ENCODE results near the gene ETV3.
A peak's percentile ranks its signal among the peaks of the same experiment; 100 is the strongest.

Gene ETV3

GRCh38 chr1:157090196-157090647, 48.0 kb downstream of the ETV3 start:
- DNase-seq = peak; percentile 93 to 94

- DNase-seq = no peak
Observed at GRCh38 chr1:157089789-157090188, 48.4 kb downstream of the ETV3 start.

GRCh38 chr1:157088607-157089006, 49.6 kb downstream of the ETV3 start:
- no peak for DNase-seq

- DNase-seq = no peak
Observed at GRCh38 chr1:157087030-157087429, 51.2 kb downstream of the ETV3 start.

GRCh38 chr1:157086299-157086698, 51.9 kb downstream of the ETV3 start:
- no peak for DNase-seq

GRCh38 chr1:157085421-157085820, 52.8 kb downstream of the ETV3 start:
- no peak for DNase-seq

GRCh38 chr1:157084720-157085119, 53.5 kb downstream of the ETV3 start:
- no peak for DNase-seq

- no peak for DNase-seq
Observed at GRCh38 chr1:157081707-157082106, 56.5 kb downstream of the ETV3 start.

GRCh38 chr1:157080714-157081113, 57.5 kb downstream of the ETV3 start:
- no peak for DNase-seq

GRCh38 chr1:157077394-157077793, 60.8 kb downstream of the ETV3 start:
- DNase-seq = no peak

- peak; percentile 32 to 63 for DNase-seq
Observed at GRCh38 chr1:157073944-157074685, 64.1 kb downstream of the ETV3 start.
